C4-2B (cell line): ENCODE results near the gene ATP2B2.

Experiments used
- CTCF ChIP-seq: fragments of 450-650 bp; conservative IDR thresholded peaks from 2 replicates; pipeline ENCODE4 v1.5.1; 2017; ENCODE audit warnings: mild to moderate bottlenecking
- ZFX ChIP-seq: fragments of 450-650 bp; IDR thresholded peaks from 2 replicates; pipeline ENCODE4 v1.6.1; 2017

DNA sequence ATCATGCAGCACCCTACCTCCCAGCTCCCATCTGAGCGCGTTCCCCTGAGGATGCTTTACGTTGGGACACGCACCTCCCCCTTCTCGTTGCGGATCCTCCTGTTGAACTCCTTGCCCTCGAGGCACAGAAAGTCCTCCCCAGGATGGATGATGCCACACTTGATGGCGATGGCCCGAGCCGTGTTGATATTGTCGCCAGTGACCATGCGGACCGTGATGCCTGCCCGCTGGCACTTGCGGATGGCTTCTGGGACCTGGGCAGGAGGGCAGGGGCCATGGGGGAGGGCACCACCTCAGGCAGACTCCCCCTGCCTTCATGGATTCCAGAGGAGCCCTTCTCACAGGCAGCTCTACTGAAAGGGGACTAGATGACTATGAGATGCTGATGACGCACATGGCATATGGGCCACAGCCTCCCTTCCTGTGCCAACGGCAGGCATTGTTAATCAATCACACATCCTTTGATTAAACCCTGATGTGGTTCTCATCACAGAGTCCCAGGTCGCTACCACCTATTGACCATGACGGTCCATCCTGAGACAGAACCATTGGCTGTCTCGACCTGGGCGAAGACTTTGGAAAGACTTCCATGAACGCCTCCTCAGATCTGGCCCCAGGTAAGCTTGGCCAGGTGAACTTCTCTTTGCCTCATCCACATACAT, 154.9 kb downstream of the ATP2B2 start:
- no peak for TF ChIP-seq CTCF
- TF ChIP-seq ZFX, result no peak
